GM12878 (cell line): ENCODE measurements around the gene ASPG. TPM values are rescaled to one million over a fixed set of nuclear protein-coding genes. Genes with fewer than 3 reads are reported as not detected.

ENCODE experiments used
- ATAC-seq: fragments of 200-7000 bp; cut with Tn5 transposase; 3 replicates; pipeline ENCODE4 v1.9.1; 2020; ENCODE audit warnings: mild to moderate bottlenecking, moderate library complexity
- BruUV-seq: library from RNA; stranded (reverse); fragments of 400-500 nt; replicated peaks from 2 replicates; lab custom pipeline; 2021; lab: Mats Ljungman, UMichigan
- CTCF ChIA-PET: fragments of 300-600 bp; sonication (Branson Sonifier 250); formaldehyde crosslinking; extraction: SDS; loops from one replicate; lab custom pipeline; 2021; ENCODE audit warnings: inconsistent platforms; lab: Yijun Ruan, JAX
- POLR2A ChIA-PET: fragments of 350-600 bp; formaldehyde crosslinking; extraction: SDS; loops from one replicate; lab custom pipeline; 2021; ENCODE audit warnings: inconsistent platforms; lab: Charles Lee
- RAD21 ChIA-PET: fragments of 300-600 bp; sonication (Branson Sonifier 250); formaldehyde crosslinking; loops from one replicate; lab custom pipeline; 2023; ENCODE audit warnings: antibody characterized with exemption; ENCODE audit not compliant: unreplicated experiment; lab: Charles Lee
- SMC1A ChIA-PET: fragments of 300-600 bp; sonication (Branson Sonifier 250); formaldehyde crosslinking; loops from one replicate; lab custom pipeline; 2023; ENCODE audit not compliant: unreplicated experiment, uncharacterized antibody; lab: Charles Lee
- DNase-seq: peaks from one replicate; pipeline ENCODE4 v3.0.0-alpha.2; 2011; ENCODE audit warnings: low read depth, low spot score
- FAIRE-seq: peaks from 3 replicates; lab custom pipeline; 2011; peaks lifted over from hg19 to GRCh38; lab: Jason Lieb, UNC
- H2AFZ ChIP-seq: 2 replicates; pipeline ENCODE4 v1.6.0; 2011; ENCODE audit warnings: low read depth, low read length, control low read depth; ENCODE audit not compliant: control insufficient read depth
- H3K27ac ChIP-seq: 2 replicates; pipeline ENCODE4 v1.5.1; 2011; ENCODE audit warnings: control low read depth; ENCODE audit not compliant: control insufficient read depth, insufficient read depth
- H3K27me3 ChIP-seq, 2 experiments: replicated peaks in 1 of 2; 2 replicates each; pipeline versions ENCODE4 v1.6.0 to v1.6.1; 2011; ENCODE audit warnings: low read length in 1 of 2; ENCODE audit not compliant: control insufficient read depth in 2 of 2, insufficient read depth in 2 of 2
- H3K36me3 ChIP-seq, 2 experiments: 2 replicates each; pipeline ENCODE4 v1.5.1; 2011; ENCODE audit warnings: low read length in 1 of 2; ENCODE audit not compliant: control insufficient read depth in 2 of 2, insufficient read depth in 2 of 2
- H3K4me1 ChIP-seq: 2 replicates; pipeline ENCODE4 v1.6.1; 2011; ENCODE audit warnings: mild to moderate bottlenecking, low read length, moderate library complexity, mixed read lengths; ENCODE audit not compliant: control insufficient read depth, insufficient read depth
- H3K4me2 ChIP-seq: 2 replicates; pipeline ENCODE4 v1.6.0; 2011; ENCODE audit warnings: control low read depth; ENCODE audit not compliant: control insufficient read depth, insufficient read depth
- H3K4me3 ChIP-seq: fragments of 200-600 bp; sonication (generic); 2 replicates; pipeline ENCODE4 v1.5.1; 2016
- H3K79me2 ChIP-seq: 2 replicates; pipeline ENCODE4 v1.6.0; 2011; ENCODE audit warnings: low read length; ENCODE audit not compliant: control insufficient read depth, insufficient read depth
- H3K9ac ChIP-seq: 2 replicates; pipeline ENCODE4 v1.8.0; 2011; ENCODE audit warnings: low read length, control low read depth, mixed read lengths; ENCODE audit not compliant: control insufficient read depth, insufficient read depth
- H3K9me3 ChIP-seq: replicated peaks from 3 replicates; pipeline ENCODE4 v1.5.1; 2011; ENCODE audit warnings: mild to moderate bottlenecking, low read length; ENCODE audit not compliant: control insufficient read depth, insufficient read depth
- H4K20me1 ChIP-seq: 2 replicates; pipeline ENCODE4 v1.6.0; 2011; ENCODE audit not compliant: control insufficient read depth, insufficient read depth
- BMI1 ChIP-seq: fragments of 450-650 bp; IDR thresholded peaks from 2 replicates; pipeline ENCODE4 v1.6.1; 2016; ENCODE audit warnings: mild to moderate bottlenecking, moderate library complexity, borderline replicate concordance
- CHD2 ChIP-seq: IDR thresholded peaks from 2 replicates; pipeline ENCODE4 v1.6.1; 2011; ENCODE audit warnings: low read depth, low read length, improper control_type of control experiment, borderline replicate concordance
- GABPA ChIP-seq: IDR thresholded peaks from 2 replicates; pipeline ENCODE4 v1.6.1; 2014; ENCODE audit warnings: antibody characterized with exemption, low read depth, mild to moderate bottlenecking, inconsistent platforms
- HDAC2 ChIP-seq: fragments of 200-600 bp; sonication (generic); IDR thresholded peaks from 2 replicates; pipeline ENCODE4 v1.6.1; 2017
- HDAC6 ChIP-seq: fragments of 200-600 bp; sonication (generic); IDR thresholded peaks from one replicate; pipeline ENCODE4 v1.8.0; 2017; ENCODE audit warnings: antibody characterized with exemption; ENCODE audit not compliant: unreplicated experiment
- IKZF2 ChIP-seq, 2 experiments: fragments of 450-650 bp; IDR thresholded peaks; 2 replicates each; pipeline ENCODE4 v1.6.1; 2017; ENCODE audit warnings: mild to moderate bottlenecking in 2 of 2, moderate library complexity in 2 of 2
- MEF2B ChIP-seq: fragments of 450-650 bp; IDR thresholded peaks from 2 replicates; pipeline ENCODE4 v1.6.1; 2018; ENCODE audit warnings: mild to moderate bottlenecking, moderate library complexity; ENCODE audit not compliant: partially characterized antibody, poor library complexity, severe bottlenecking
- MTA3 ChIP-seq: IDR thresholded peaks from 2 replicates; pipeline ENCODE4 v1.6.1; 2012; ENCODE audit warnings: low read length, inconsistent platforms, borderline replicate concordance
- NFYA ChIP-seq: IDR thresholded peaks from 2 replicates; pipeline ENCODE4 v1.6.1; 2011; ENCODE audit warnings: low read depth, mild to moderate bottlenecking, low read length, improper control_type of control experiment, borderline replicate concordance
- PAX8 ChIP-seq: fragments of 450-650 bp; IDR thresholded peaks from 2 replicates; pipeline ENCODE4 v1.6.1; 2017; ENCODE audit warnings: mild to moderate bottlenecking, moderate library complexity
- RAD21 ChIP-seq: IDR thresholded peaks from 2 replicates; pipeline ENCODE4 v1.6.1; 2011; ENCODE audit warnings: mild to moderate bottlenecking, low read depth, low read length, moderate library complexity; ENCODE audit not compliant: insufficient read depth
- RBBP5 ChIP-seq: fragments of 200-600 bp; sonication (generic); conservative IDR thresholded peaks from 2 replicates; pipeline ENCODE4 v1.6.1; 2016
- RFX5 ChIP-seq: IDR thresholded peaks from 2 replicates; pipeline ENCODE4 v1.6.1; 2011; ENCODE audit warnings: low read depth, low read length, improper control_type of control experiment
- STAT3 ChIP-seq: IDR thresholded peaks from 2 replicates; pipeline ENCODE4 v1.6.1; 2011; ENCODE audit warnings: low read depth, low read length, improper control_type of control experiment
- TCF12 ChIP-seq: IDR thresholded peaks from 2 replicates; pipeline ENCODE4 v1.6.1; 2011; ENCODE audit warnings: low read depth, mild to moderate bottlenecking, low read length
- TCF3 ChIP-seq: IDR thresholded peaks from 2 replicates; pipeline ENCODE4 v1.6.1; 2012; ENCODE audit warnings: low read depth, mild to moderate bottlenecking, low read length, borderline replicate concordance; ENCODE audit not compliant: insufficient read depth
- ZSCAN29 ChIP-seq: fragments of 450-650 bp; IDR thresholded peaks from 2 replicates; pipeline ENCODE4 v1.6.1; 2017; ENCODE audit warnings: mild to moderate bottlenecking, moderate library complexity
- WGBS: methylation state at CpG from one replicate; pipeline ENCODE4 v1.1.6; 2016; ENCODE audit warnings: low lambda C conversion rate; ENCODE audit not compliant: insufficient replicate concordance, insufficient coverage; ENCODE audit errors: missing lambda C conversion rate; 5-methylcytosine and 5-hydroxymethylcytosine counted together
- in situ Hi-C: fragments of 300-500 bp; cut with MboI; formaldehyde crosslinking; loops from 9 replicates; pipeline ENCODE4 v1.14.3; 2018; ENCODE audit warnings: mixed read lengths
- intact Hi-C: fragments of 100-400 bp; cut with micrococcal nuclease; formaldehyde crosslinking; loops from one replicate; pipeline ENCODE4 v1.14.2; 2022; ENCODE audit not compliant: unreplicated experiment
- polyA plus RNA-seq, 11 experiments: library from polyadenylated mRNA; depleted of rRNA in 4 of 11; unstranded in 6 of 11; stranded (reverse) in 5 of 11; fragments of >200 nt; fragmentation: Nextera tagmentation in 4 of 11; fragmentation: Illumina TruSeq in 1 of 11; extraction: Ambion mirVana in 4 of 11; extraction: Trizol in 1 of 11; gene quantifications; 1 replicate in 1 of 11; 2 replicates in 10 of 11; pipeline versions ENCODE4 v1.2.1 to v1.2.3, GENCODE V29; 2011 to 2016; ENCODE audit warnings: inconsistent platforms in 2 of 11, missing spikeins in 2 of 11, low read depth in 1 of 11
- total RNA-seq, 4 experiments: library from RNA; depleted of rRNA in 3 of 4; stranded (reverse); fragments of >200 nt in 3 of 4; fragmentation: Illumina TruSeq in 1 of 4; extraction: Trizol in 1 of 4; gene quantifications; 2 replicates each; pipeline versions ENCODE4 v1.2.1 to v1.2.3, GENCODE V29; 2013 to 2021

ASPG gene
- total and polyA plus RNA-seq, 10 of the 15 experiments (the other 5 are each of a cell fraction or from before 2014, with no cell fraction given) = not detected

DNA sequence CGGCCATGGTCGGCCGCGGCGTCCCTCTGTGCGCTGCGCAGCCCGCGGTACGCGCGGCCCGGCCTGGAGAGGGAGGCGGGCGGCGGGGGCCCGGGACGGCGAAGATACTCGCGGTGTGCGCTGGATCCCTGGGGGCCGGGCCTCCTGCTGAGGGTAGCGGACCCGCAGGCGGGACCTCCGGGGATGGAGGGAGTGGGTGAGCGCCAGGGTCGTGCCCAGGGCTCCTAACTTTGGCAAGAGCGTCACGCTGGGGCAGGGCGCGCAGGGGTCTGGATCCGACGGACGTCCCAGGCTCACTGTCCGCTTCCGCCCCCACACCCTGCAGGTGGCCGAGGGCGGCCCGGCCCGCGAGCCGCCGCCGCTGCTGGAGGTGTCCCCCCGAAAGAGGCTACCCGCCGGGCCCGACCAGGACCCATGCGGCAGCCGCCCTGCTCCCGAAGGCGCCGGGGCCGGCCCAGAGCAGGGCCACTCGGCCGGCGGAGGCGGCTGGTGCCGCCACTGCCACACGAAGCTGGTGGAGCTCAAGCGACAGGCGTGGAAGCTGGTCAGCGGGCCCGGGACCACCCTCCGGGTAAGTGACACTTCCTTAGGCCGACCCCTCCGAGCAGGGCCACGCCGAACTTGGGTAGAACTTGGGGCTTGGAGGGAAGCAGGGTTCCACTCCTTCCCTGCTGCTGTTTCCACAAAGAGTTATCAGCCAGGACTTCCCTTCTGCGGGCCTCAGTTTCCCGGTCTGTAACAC, 53.4 kb downstream of the ASPG start:
- no peaks in the 10 kb centered on the region for H3K4me1 ChIP-seq
- no peak overlapping the region for H3K27ac ChIP-seq
- ChIA-PET RAD21 (no interaction called here), SMC1A (no interaction called here), CTCF (no interaction called here), POLR2A (no interaction called here)
- no peak overlapping the region for H2AFZ ChIP-seq
- 5% methylated on average over 48 of the region's 73 CpGs for WGBS
- no peaks in the 10 kb centered on the region for H4K20me1 ChIP-seq
- BruUV-seq = no TSS peak
- H3K4me2 ChIP-seq = no peak overlapping the region
- H3K9me3 ChIP-seq = no peaks in the 10 kb centered on the region; the same call in 2 of the 3 replicates
- TF ChIP-seq MEF2B (no peak), RFX5 (no peak), HDAC6 (peak; percentile 27), HDAC2 (no peak)
- no peak overlapping the region for H3K9ac ChIP-seq
- FAIRE-seq (no peak), ATAC-seq (no peak), DNase-seq (no peak)
- H3K27me3 ChIP-seq = peaks cover 10 to 15% of the 10 kb centered on the region in 2 experiments; a peak in 3 of 4 replicates
- no peak overlapping the region for H3K4me3 ChIP-seq
- H3K79me2 ChIP-seq = no peaks in the 10 kb centered on the region
- intact Hi-C loops = no loop called here
- in situ Hi-C loops = loop anchor here (5.0 kb wide), 1 partner anchor 62 kb away; no protein-coding TSS in a partner anchor
- H3K36me3 ChIP-seq = no peaks in the 10 kb centered on the region

DNA sequence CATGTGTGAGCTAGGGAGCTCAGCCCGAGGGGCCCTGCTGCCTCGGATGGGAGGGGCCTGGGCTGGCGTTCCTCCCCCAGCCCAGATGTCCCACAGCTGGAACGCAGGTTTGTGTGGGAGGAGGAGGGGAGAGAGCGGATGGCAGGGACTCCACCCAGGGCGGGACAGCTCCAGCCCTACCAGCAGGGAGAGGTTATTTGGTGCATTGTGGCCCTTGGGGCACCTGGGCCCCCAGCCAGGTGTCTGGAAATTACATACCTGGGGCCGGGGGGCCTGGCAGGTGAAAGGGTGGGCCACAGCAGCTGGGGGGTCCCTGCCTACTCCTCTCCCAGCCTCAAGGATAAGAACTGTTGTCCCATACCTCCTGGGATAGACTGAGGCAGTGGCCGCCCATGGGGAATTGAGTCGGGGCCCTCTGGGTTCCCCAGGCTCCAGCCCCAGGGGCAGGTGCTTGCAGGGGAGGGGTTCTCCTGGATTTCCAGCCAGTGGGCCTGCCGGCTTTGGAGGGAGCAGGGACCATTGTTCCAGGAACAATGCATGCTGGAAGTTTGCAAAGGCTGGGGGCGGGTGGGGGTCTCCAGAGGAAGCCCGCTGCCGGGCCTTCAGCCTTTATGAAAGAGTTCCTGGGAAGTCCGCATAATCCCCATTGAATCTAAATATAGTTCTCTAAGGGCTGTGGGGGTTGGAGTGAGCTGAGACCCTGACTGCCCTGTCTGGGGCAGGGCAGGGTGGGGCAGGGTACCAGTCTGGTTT, 54.1 kb downstream of the ASPG start:
- H3K9me3 ChIP-seq = no peaks in the 10 kb centered on the region; the same call in 2 of the 3 replicates
- ChIA-PET POLR2A (no interaction called here), CTCF (no interaction called here), SMC1A (no interaction called here), RAD21 (no interaction called here)
- no TSS peak for BruUV-seq
- no peaks in the 10 kb centered on the region for H3K4me1 ChIP-seq
- intact Hi-C loops (no loop called here), in situ Hi-C loops (loop anchor here (5.0 kb wide), 2 partner anchors 62 to 423 kb away; no protein-coding TSS in a partner anchor)
- 35% methylated on average over 12 of the region's 14 CpGs for WGBS
- H3K27ac ChIP-seq = no peak overlapping the region
- H3K4me2 ChIP-seq = no peak overlapping the region
- no peak overlapping the region for H3K9ac ChIP-seq
- H3K36me3 ChIP-seq = no peaks in the 10 kb centered on the region
- H4K20me1 ChIP-seq = no peaks in the 10 kb centered on the region
- no peak for ATAC-seq
- H3K27me3 ChIP-seq = peaks cover 10% of the 10 kb centered on the region in 2 experiments; a peak in 3 of 4 replicates
- no peak overlapping the region for H3K4me3 ChIP-seq
- FAIRE-seq = no peak
- no peak overlapping the region for H2AFZ ChIP-seq
- DNase-seq = no peak
- no peaks in the 10 kb centered on the region for H3K79me2 ChIP-seq
- TF ChIP-seq PAX8 = no peak
- TF ChIP-seq BMI1 = no peak
- no peak for TF ChIP-seq ZSCAN29
- no peak for TF ChIP-seq STAT3
- no peak for TF ChIP-seq NFYA
- no peak for TF ChIP-seq IKZF2 (IDR thresholded peaks at IDR 0.05)
- no peak for TF ChIP-seq RAD21
- no peak for TF ChIP-seq CHD2
- TF ChIP-seq MTA3 = no peak
- TF ChIP-seq RBBP5 = no peak
- no peak for TF ChIP-seq TCF3
- TF ChIP-seq GABPA = no peak
- TF ChIP-seq TCF12 = no peak
